Immature natural killer cell (primary cell): ENCODE data around the gene KLHL13. TPM values are rescaled to one million over a fixed set of nuclear protein-coding genes. Genes with fewer than 3 reads are reported as not detected.

ENCODE experiments used
- polyA plus RNA-seq, 3 donors: library from polyadenylated mRNA; unstranded; fragments of 300-500 nt; fragmentation: Illumina TruSeq; gene quantifications; one replicate each; pipeline ENCODE4 v1.2.3, GENCODE V29; 2021

KLHL13 gene
- polyA plus RNA-seq, 3 donors from 2014 or later, result 0.43 to 2.6 (median 1.3) TPM

Other genes starting within 250 kb of the KLHL13 start
- gene WDR44, start 229.3 kb upstream of the KLHL13 start, polyA plus RNA-seq, result 1 to 10 TPM; 3.8 to 7.0 (median 4.5) TPM